ENCODE results near the gene PLEKHJ1. TPM values are rescaled to one million over a fixed set of nuclear protein-coding genes. Genes with fewer than 3 reads are reported as not detected.

PLEKHJ1 gene
- total and polyA plus RNA-seq, 2 of the 8 experiments (the other 6 are each of a cell fraction or from before 2014, with no cell fraction given): 135 to 187 TPM

GRCh38 chr19:2260341-2260805 lies 24.2 kb upstream of the PLEKHJ1 start (continued):
- no peak for TF ChIP-seq EP300 (IDR thresholded peaks at IDR 0.05; ENCODE audit: borderline replicate concordance in 1 of 2, low read depth in 2 of 2, low read length in 2 of 2)
- TF ChIP-seq ATF2 (IDR thresholded peaks at IDR 0.05; ENCODE audit: low read length): no peak
- TF ChIP-seq E2F6 (IDR thresholded peaks at IDR 0.05): no peak
- no peak for TF ChIP-seq MAFK (IDR thresholded peaks at IDR 0.05; ENCODE audit: low read depth, low read length)
- no peak for TF ChIP-seq KDM4A (IDR thresholded peaks at IDR 0.05; ENCODE audit: low read depth, low read length, severe bottlenecking)
- no peak for TF ChIP-seq CREB1 (IDR thresholded peaks at IDR 0.05)
